NB4 (cell line): Measurements from ENCODE around the gene TNIP2.

Experiments used
- MYC ChIP-seq: IDR thresholded peaks from 2 replicates; pipeline ENCODE4 v1.6.1; 2011; ENCODE audit warnings: low read depth, low read length
- POLR2A ChIP-seq: IDR thresholded peaks from 2 replicates; pipeline ENCODE4 v1.6.1; 2011; ENCODE audit warnings: mild to moderate bottlenecking; ENCODE audit not compliant: insufficient read length; ENCODE audit errors: extremely low read depth
- TF ChIP-seq, protein P1 (sequence below): IDR thresholded peaks from one replicate; pipeline ENCODE4 v1.5.1; 2012; ENCODE audit warnings: low read depth, low read length
- TF ChIP-seq, protein P2 (sequence below): IDR thresholded peaks from 2 replicates; pipeline ENCODE4 v1.6.1; 2011; ENCODE audit warnings: low read depth, low read length

DNA sequence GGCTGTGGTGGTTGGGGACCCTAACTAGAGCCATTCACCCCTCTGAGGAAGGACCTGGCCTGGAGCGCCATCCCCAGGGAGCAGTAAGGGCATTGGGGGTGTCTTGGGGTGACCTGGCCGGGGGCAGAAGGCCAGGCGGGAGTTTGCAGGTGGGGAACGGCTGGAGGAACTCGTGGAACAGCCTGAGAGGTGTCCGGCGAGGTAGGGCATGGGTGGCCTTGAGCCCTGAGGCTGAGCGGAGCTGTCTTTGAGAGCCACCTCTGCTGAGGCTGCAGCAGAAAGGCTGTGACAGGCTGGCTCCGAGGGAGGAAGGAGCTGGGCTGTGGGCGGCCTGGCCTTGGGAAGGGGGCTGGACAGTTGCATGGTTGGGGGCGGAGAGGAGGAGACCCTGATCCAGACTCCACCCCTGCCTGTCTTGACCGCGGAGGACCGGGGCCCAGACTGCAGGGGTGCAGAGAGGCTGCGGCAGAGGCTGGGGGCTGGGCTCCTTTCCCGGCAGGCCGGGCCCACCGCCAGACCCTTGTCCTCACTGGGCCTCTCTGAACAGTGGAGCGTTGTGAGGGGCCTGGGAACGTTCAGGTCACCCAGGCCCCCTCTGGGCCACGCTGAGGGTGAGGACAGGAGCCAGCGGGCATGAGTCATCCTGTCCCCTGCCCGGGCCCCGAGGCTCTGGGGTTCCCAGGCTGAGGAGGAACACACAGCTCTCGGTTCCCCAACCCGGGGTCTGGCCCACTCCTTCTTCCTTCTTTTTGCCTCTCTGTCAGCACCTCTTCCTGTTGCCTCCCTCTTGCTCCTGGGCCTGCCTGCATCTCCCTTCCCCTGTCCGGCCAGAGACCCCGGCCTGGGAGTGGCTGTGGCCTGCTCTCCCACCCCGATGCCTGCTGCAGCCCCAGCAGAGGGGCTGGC, 44.8 kb upstream of the TNIP2 start:
- no peak for TF ChIP-seq POLR2A
- TF ChIP-seq, protein P1, sequence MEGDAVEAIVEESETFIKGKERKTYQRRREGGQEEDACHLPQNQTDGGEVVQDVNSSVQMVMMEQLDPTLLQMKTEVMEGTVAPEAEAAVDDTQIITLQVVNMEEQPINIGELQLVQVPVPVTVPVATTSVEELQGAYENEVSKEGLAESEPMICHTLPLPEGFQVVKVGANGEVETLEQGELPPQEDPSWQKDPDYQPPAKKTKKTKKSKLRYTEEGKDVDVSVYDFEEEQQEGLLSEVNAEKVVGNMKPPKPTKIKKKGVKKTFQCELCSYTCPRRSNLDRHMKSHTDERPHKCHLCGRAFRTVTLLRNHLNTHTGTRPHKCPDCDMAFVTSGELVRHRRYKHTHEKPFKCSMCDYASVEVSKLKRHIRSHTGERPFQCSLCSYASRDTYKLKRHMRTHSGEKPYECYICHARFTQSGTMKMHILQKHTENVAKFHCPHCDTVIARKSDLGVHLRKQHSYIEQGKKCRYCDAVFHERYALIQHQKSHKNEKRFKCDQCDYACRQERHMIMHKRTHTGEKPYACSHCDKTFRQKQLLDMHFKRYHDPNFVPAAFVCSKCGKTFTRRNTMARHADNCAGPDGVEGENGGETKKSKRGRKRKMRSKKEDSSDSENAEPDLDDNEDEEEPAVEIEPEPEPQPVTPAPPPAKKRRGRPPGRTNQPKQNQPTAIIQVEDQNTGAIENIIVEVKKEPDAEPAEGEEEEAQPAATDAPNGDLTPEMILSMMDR, result no peak
- TF ChIP-seq MYC, result no peak
- TF ChIP-seq, protein P2, sequence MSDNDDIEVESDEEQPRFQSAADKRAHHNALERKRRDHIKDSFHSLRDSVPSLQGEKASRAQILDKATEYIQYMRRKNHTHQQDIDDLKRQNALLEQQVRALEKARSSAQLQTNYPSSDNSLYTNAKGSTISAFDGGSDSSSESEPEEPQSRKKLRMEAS, result peak; percentile 33; the same call in 1 of the 2 replicates
